Chondrocyte (in vitro differentiated cells): ENCODE measurements around the gene FAM83C. TPM values are rescaled to one million over a fixed set of nuclear protein-coding genes. Genes with fewer than 3 reads are reported as not detected.

Experiments
- DNase-seq: peaks from one replicate; pipeline ENCODE4 v3.0.0; 2021; ENCODE audit warnings: mixed read lengths, low spot score
- H3K27ac Mint-ChIP-seq: one replicate; pipeline ENCODE4 v1.8.0; 2021; ENCODE audit warnings: mild to moderate bottlenecking, moderate library complexity, mixed read lengths; ENCODE audit not compliant: unreplicated experiment
- H3K27me3 Mint-ChIP-seq: 2 replicates; pipeline ENCODE4 v1.8.0; 2021; ENCODE audit warnings: low read depth, mixed read lengths
- H3K36me3 Mint-ChIP-seq: 2 replicates; pipeline ENCODE4 v1.8.0; 2021; ENCODE audit warnings: low read depth, mixed read lengths
- H3K4me1 Mint-ChIP-seq: 2 replicates; pipeline ENCODE4 v1.8.0; 2021; ENCODE audit warnings: low read depth, mild to moderate bottlenecking, mixed read lengths
- H3K4me3 Mint-ChIP-seq: one replicate; pipeline ENCODE4 v1.8.0; 2021; ENCODE audit warnings: mild to moderate bottlenecking, moderate library complexity, mixed read lengths; ENCODE audit not compliant: unreplicated experiment
- H3K9me3 Mint-ChIP-seq: 2 replicates; pipeline ENCODE4 v1.8.0; 2021; ENCODE audit warnings: low read depth, mixed read lengths
- CTCF ChIP-seq: fragments of 200-600 bp; sonication (generic); IDR thresholded peaks from 2 replicates; pipeline ENCODE4 v1.5.0; 2021; ENCODE audit warnings: antibody characterized with exemption, mild to moderate bottlenecking, moderate library complexity
- total RNA-seq: library from RNA; stranded (reverse); gene quantifications from 3 replicates; pipeline ENCODE4 v1.2.1, GENCODE V29; 2021

The FAM83C gene
- total RNA-seq, 1 donor from 2014 or later: not detected

GRCh38 chr20:35303735-35304491, 11.7 kb upstream of the FAM83C start:
- peaks cover 75% of the 10 kb centered on the region for H3K4me1 Mint-ChIP-seq
- H3K27ac Mint-ChIP-seq: peak overlapping the region; percentile 99
- H3K36me3 Mint-ChIP-seq: no peaks in the 10 kb centered on the region
- peak; percentile 93 for TF ChIP-seq CTCF
- no peak overlapping the region for H3K4me3 Mint-ChIP-seq
- DNase-seq: no peak
- no peaks in the 10 kb centered on the region for H3K9me3 Mint-ChIP-seq
- no peaks in the 10 kb centered on the region for H3K27me3 Mint-ChIP-seq

GRCh38 chr20:35303382-35303734, 11.1 kb upstream of the FAM83C start:
- no peak for DNase-seq
- peak overlapping the region; percentile 91 for H3K27ac Mint-ChIP-seq
- no peaks in the 10 kb centered on the region for H3K36me3 Mint-ChIP-seq
- H3K4me3 Mint-ChIP-seq: no peak overlapping the region
- H3K9me3 Mint-ChIP-seq: no peaks in the 10 kb centered on the region
- TF ChIP-seq CTCF: no peak
- no peaks in the 10 kb centered on the region for H3K27me3 Mint-ChIP-seq
- peaks cover 72% of the 10 kb centered on the region for H3K4me1 Mint-ChIP-seq

- peak overlapping the region; percentile 11 for H3K4me3 Mint-ChIP-seq
- no peaks in the 10 kb centered on the region for H3K9me3 Mint-ChIP-seq
- DNase-seq: peak; percentile 15
- TF ChIP-seq CTCF: no peak
- H3K4me1 Mint-ChIP-seq: peaks cover 66% of the 10 kb centered on the region
- H3K27me3 Mint-ChIP-seq: no peaks in the 10 kb centered on the region
- peak overlapping the region; percentile 91 for H3K27ac Mint-ChIP-seq
- H3K36me3 Mint-ChIP-seq: no peaks in the 10 kb centered on the region
Measured at GRCh38 chr20:35302421-35303335, 10.5 kb upstream of the FAM83C start.

- H3K27ac Mint-ChIP-seq: peak overlapping the region; percentile 91
- H3K4me3 Mint-ChIP-seq: no peak overlapping the region
- peaks cover 53% of the 10 kb centered on the region for H3K4me1 Mint-ChIP-seq
- H3K27me3 Mint-ChIP-seq: no peaks in the 10 kb centered on the region
- no peaks in the 10 kb centered on the region for H3K9me3 Mint-ChIP-seq
- no peak for TF ChIP-seq CTCF
- H3K36me3 Mint-ChIP-seq: no peaks in the 10 kb centered on the region
- no peak for DNase-seq
Measured at GRCh38 chr20:35301426-35301825, 9.2 kb upstream of the FAM83C start.

GRCh38 chr20:35300469-35301262, 8.4 kb upstream of the FAM83C start:
- peaks cover 45% of the 10 kb centered on the region for H3K4me1 Mint-ChIP-seq
- no peaks in the 10 kb centered on the region for H3K9me3 Mint-ChIP-seq
- H3K27me3 Mint-ChIP-seq: no peaks in the 10 kb centered on the region
- peak; percentile 21 for DNase-seq
- no peaks in the 10 kb centered on the region for H3K36me3 Mint-ChIP-seq
- H3K4me3 Mint-ChIP-seq: no peak overlapping the region
- no peak for TF ChIP-seq CTCF
- no peak overlapping the region for H3K27ac Mint-ChIP-seq
